Measurements from ENCODE around the gene NUDT13. TPM values are rescaled to one million over a fixed set of nuclear protein-coding genes. Genes with fewer than 3 reads are reported as not detected.

Gene NUDT13
- 1 to 10 TPM; 1.5 TPM for total RNA-seq

GRCh38 chr10:73110345-73110849 lies at the start of gene NUDT13:
NUDT13 (plus strand) TSS chr10:73110455; CDS start chr10:73114366, 3,911 bp downstream.
- H3K4me3 Mint-ChIP-seq, result peak within 1 kb of the TSS; percentile 75
- ChIA-PET POLR2A (interaction anchor here (0.6 to 1.0 kb wide), 2 partner anchors 13 to 45 kb away, joined by 4 to 5 read pairs; partner anchors contain the start of gene P4HA1), CTCF (interaction anchor here (0.9 to 2.2 kb wide), 8 partner anchors 9 to 141 kb away, joined by 3 to 9 read pairs (median 4); partner anchors contain the start of gene P4HA1)
- H3K27ac Mint-ChIP-seq, result peak within 1 kb of the TSS; percentile 90
- peaks cover 10% of the 10 kb centered on the region for H3K9me3 Mint-ChIP-seq
- peaks cover 19% of the 10 kb centered on the region for H3K4me1 Mint-ChIP-seq
- DNase-seq, result peak; percentile 63
- H3K36me3 Mint-ChIP-seq (ENCODE audit: low read depth), result peaks cover 28% of the 10 kb centered on the region
- no peaks in the 10 kb centered on the region for H3K27me3 Mint-ChIP-seq

- ChIA-PET POLR2A (interaction anchor here (0.6 kb wide), 1 partner anchor 449 kb away, joined by 4 read pairs; no protein-coding TSS in a partner anchor), CTCF (interaction anchor here (0.9 to 1.4 kb wide), 3 partner anchors 10 to 696 kb away, joined by 3 to 7 read pairs (median 3); no protein-coding TSS in a partner anchor)
- Mint-ChIP-seq H3K4me3 (no peak overlapping the region), H3K27me3 (no peaks in the 10 kb centered on the region), H3K27ac (peak overlapping the region; percentile 62), H3K36me3 (ENCODE audit: low read depth) (peaks cover 24% of the 10 kb centered on the region), H3K4me1 (peaks cover 14% of the 10 kb centered on the region), H3K9me3 (no peaks in the 10 kb centered on the region)
- peak; percentile 8 for DNase-seq
Observed at GRCh38 chr10:73060738-73061635, 49.3 kb upstream of the NUDT13 start.

- H3K36me3 Mint-ChIP-seq (ENCODE audit: low read depth), result peaks cover 26% of the 10 kb centered on the region
- POLR2A ChIA-PET, result interaction anchor here (0.6 kb wide), 1 partner anchor 450 kb away, joined by 4 read pairs; no protein-coding TSS in a partner anchor
- H3K4me3 Mint-ChIP-seq, result no peak overlapping the region
- no peak overlapping the region for H3K27ac Mint-ChIP-seq
- H3K27me3 Mint-ChIP-seq, result no peaks in the 10 kb centered on the region
- DNase-seq, result no peak
- CTCF ChIA-PET, result interaction anchor here (0.9 to 1.4 kb wide), 3 partner anchors 11 to 697 kb away, joined by 3 to 7 read pairs (median 3); no protein-coding TSS in a partner anchor
- H3K9me3 Mint-ChIP-seq, result no peaks in the 10 kb centered on the region
- peaks cover 14% of the 10 kb centered on the region for H3K4me1 Mint-ChIP-seq
Observed at GRCh38 chr10:73061743-73062142, 48.5 kb upstream of the NUDT13 start.

- POLR2A ChIA-PET, result no interaction called here
- DNase-seq, result no peak
- Mint-ChIP-seq H3K4me3 (no peak overlapping the region), H3K36me3 (ENCODE audit: low read depth) (peaks cover 24% of the 10 kb centered on the region), H3K4me1 (peaks cover 8% of the 10 kb centered on the region), H3K27me3 (no peaks in the 10 kb centered on the region), H3K27ac (no peak overlapping the region), H3K9me3 (no peaks in the 10 kb centered on the region)
- CTCF ChIA-PET, result interaction anchor here (0.5 kb wide), 1 partner anchor 582 kb away, joined by 3 read pairs; no protein-coding TSS in a partner anchor
Observed at GRCh38 chr10:73065441-73065840, 44.8 kb upstream of the NUDT13 start.

DNA sequence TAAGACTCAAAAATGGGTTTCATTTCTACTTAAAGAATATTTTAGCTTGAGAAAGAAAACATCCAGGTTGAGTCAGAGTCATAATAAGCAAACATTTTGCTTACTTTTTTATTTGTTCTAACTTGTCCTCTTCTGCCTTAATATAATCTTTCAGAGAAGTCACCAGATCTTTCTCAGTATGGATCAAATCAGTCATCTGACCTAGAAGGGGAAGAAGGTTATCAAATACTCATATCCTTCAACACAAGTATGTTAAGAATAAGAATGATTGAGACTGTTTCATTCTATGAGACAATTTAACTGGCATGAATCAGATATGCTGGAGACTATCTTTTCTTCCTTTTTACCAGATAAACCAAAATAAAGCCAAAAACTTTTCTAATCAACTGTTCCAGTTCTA lies 36.6 kb upstream of the NUDT13 start:
- no peak for DNase-seq
- no peak overlapping the region for H3K4me3 Mint-ChIP-seq
- H3K27ac Mint-ChIP-seq, result no peak overlapping the region
- peaks cover 13% of the 10 kb centered on the region for H3K4me1 Mint-ChIP-seq
- H3K27me3 Mint-ChIP-seq, result no peaks in the 10 kb centered on the region
- no peaks in the 10 kb centered on the region for H3K9me3 Mint-ChIP-seq
- ChIA-PET POLR2A (no interaction called here), CTCF (interaction anchor here (1.0 to 1.9 kb wide), 2 partner anchors 9 to 36 kb away, joined by 3 to 4 read pairs; partner anchors contain the start of gene NUDT13)
- H3K36me3 Mint-ChIP-seq (ENCODE audit: low read depth), result peaks cover 28% of the 10 kb centered on the region

GRCh38 chr10:73075829-73076228 lies 34.4 kb upstream of the NUDT13 start:
- no peaks in the 10 kb centered on the region for H3K27me3 Mint-ChIP-seq

DNA sequence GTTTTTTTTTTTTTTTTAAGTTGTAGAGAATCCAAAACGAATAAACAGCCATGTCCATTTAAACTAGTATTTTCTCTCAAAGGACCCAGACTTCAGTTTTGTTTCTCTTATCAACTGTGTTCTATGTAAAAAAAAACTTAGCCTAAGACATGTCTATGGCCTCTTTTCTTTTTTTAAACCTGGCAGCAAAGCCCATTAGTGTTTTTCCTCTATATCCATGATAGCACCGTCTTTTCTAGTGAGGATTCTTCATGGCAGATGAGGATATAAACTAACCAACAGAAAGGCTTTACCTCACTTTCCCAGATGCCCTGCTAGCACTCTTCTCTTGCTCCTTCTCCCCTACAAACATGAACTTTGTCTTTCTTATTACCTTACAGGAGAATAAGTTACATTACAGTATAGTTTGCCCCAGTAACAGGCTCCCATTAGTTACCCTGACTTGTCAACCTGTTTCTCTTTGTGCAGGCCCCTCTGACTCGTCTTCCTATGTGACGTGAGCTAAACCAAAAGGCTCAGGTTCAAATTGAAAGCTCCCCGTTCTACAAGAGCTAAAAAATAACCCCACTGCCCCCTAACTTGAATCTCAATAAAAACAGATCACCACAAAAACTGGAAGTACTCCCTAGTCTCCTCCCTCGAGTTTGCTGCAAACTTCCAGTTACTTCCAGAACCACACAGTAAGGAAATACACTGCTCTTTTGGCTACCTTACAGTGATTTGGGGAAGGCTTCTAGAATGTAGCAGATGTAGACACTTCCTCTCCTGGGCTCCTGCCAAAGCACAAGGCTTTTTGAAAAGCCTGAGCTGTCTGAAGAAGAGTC lies 33.7 kb upstream of the NUDT13 start:
- Mint-ChIP-seq H3K4me3 (no peak overlapping the region), H3K27me3 (no peaks in the 10 kb centered on the region), H3K9me3 (no peaks in the 10 kb centered on the region), H3K4me1 (peaks cover 17% of the 10 kb centered on the region), H3K27ac (peak overlapping the region; percentile 82), H3K36me3 (ENCODE audit: low read depth) (peaks cover 23% of the 10 kb centered on the region)
- POLR2A ChIA-PET, result interaction anchor here (0.6 to 1.4 kb wide), 2 partner anchors 20 to 56 kb away, joined by 3 to 5 read pairs; partner anchors contain the start of gene P4HA1
- no peak for DNase-seq
- CTCF ChIA-PET, result interaction anchor here (0.6 to 1.5 kb wide), 4 partner anchors 15 to 66 kb away, joined by 3 to 5 read pairs (median 4); no protein-coding TSS in a partner anchor

More at GRCh38 chr10:73075829-73076228, 34.4 kb upstream of the NUDT13 start:
- Mint-ChIP-seq H3K4me1 (peaks cover 17% of the 10 kb centered on the region), H3K9me3 (no peaks in the 10 kb centered on the region), H3K27ac (peak overlapping the region; percentile 19), H3K36me3 (ENCODE audit: low read depth) (peaks cover 29% of the 10 kb centered on the region), H3K4me3 (no peak overlapping the region)
- CTCF ChIA-PET, result interaction anchor here (0.6 to 1.5 kb wide), 3 partner anchors 14 to 28 kb away, joined by 3 to 4 read pairs (median 3); no protein-coding TSS in a partner anchor
- no peak for DNase-seq
- POLR2A ChIA-PET, result no interaction called here

DNA sequence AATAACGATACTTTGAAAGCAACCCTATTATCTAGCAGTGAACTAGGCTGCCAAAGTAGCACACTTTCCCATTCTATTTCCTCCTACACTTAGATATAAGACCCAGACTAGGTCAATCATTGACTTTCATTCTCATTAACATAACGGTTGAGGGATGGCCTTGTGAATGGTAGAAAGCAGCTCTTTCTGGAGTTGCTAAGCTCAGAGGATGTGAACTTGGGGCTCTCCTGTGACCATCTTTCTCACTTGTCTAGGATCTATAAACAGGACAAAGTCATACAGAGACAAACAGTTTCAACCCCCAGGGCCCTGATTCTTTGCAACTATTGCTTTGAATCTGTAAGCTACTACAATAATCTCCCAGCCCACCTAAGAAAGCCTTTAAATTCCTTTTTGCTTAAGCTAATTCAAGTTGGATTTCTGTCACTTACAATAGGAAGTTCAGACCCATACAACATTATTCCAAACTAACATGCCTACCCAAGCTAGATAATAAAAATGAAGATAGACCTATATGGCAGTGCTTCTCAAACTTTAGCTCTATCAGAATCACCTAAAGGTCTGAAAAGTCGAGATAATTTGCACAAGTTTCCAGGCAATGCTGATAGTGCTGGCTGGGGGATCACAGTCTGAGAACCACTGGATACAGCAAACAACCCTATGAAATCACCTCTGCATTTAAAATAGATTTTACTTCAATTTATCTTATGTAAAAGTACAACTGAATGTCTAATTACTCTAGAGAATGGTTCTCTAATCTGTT lies 30.3 kb upstream of the NUDT13 start:
- CTCF ChIA-PET, result no interaction called here
- Mint-ChIP-seq H3K4me1 (peaks cover 17% of the 10 kb centered on the region), H3K27ac (no peak overlapping the region), H3K27me3 (no peaks in the 10 kb centered on the region), H3K36me3 (ENCODE audit: low read depth) (peaks cover 8% of the 10 kb centered on the region), H3K4me3 (no peak overlapping the region), H3K9me3 (no peaks in the 10 kb centered on the region)
- no peak for DNase-seq
- POLR2A ChIA-PET, result no interaction called here

DNA sequence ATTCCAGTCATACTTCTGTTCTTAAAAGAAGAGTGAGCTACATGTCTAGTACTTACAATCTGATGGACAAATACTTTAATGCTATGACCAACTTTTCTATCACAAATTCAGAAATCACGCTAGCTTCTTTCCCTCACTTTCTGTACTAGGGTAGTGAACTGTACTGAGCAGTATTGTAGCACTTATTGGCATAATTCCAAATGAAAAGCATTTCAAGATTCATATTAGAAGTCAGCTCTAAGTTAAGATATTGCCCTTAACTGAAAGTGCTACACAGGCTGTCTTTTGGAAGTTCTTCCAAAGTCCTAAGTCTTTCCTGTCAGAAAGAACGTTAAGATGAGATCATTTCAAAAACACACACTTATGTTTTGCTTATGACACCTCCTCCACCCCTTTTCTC lies 27.0 kb upstream of the NUDT13 start:
- no peak for DNase-seq
- peaks cover 12% of the 10 kb centered on the region for H3K36me3 Mint-ChIP-seq (ENCODE audit: low read depth)
- peaks cover 6% of the 10 kb centered on the region for H3K4me1 Mint-ChIP-seq
- H3K9me3 Mint-ChIP-seq, result no peaks in the 10 kb centered on the region
- H3K4me3 Mint-ChIP-seq, result no peak overlapping the region
- H3K27ac Mint-ChIP-seq, result no peak overlapping the region
- ChIA-PET POLR2A (no interaction called here), CTCF (interaction anchor here (0.6 to 2.5 kb wide), 2 partner anchors 10 to 13 kb away, joined by 3 to 18 read pairs; partner anchors contain the start of gene P4HA1)
- H3K27me3 Mint-ChIP-seq, result no peaks in the 10 kb centered on the region

DNA sequence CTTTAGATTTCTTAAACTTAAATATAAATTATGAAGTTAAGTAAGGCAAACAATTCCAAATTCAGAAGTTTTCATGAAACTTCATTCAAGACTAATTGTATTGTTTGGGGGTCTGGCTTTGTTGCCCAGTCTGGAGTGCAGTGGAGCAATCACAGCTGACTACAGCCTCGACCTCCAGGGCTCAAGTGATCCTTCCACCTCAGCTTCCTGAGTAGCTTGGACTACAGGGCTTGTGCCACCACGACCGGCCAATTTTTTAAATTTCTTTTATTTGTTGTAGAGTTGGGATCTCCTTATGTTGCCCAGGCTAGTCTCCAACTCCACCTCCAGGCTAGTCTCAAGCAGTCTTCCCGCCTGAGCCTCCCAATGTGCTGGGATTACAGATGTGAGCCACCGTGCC lies 26.0 kb upstream of the NUDT13 start:
- POLR2A ChIA-PET, result no interaction called here
- Mint-ChIP-seq H3K27ac (no peak overlapping the region), H3K27me3 (no peaks in the 10 kb centered on the region), H3K36me3 (ENCODE audit: low read depth) (peaks cover 12% of the 10 kb centered on the region), H3K4me1 (peaks cover 6% of the 10 kb centered on the region), H3K4me3 (no peak overlapping the region), H3K9me3 (no peaks in the 10 kb centered on the region)
- CTCF ChIA-PET, result interaction anchor here (0.8 to 2.5 kb wide), 2 partner anchors 12 to 855 kb away, joined by 3 to 18 read pairs; partner anchors contain the start of gene P4HA1
- no peak for DNase-seq

GRCh38 chr10:73086816-73087215 lies 23.4 kb upstream of the NUDT13 start:
- H3K4me3 Mint-ChIP-seq, result no peak overlapping the region
- H3K4me1 Mint-ChIP-seq, result peaks cover 6% of the 10 kb centered on the region
- H3K9me3 Mint-ChIP-seq, result no peaks in the 10 kb centered on the region
- no peak overlapping the region for H3K27ac Mint-ChIP-seq
- CTCF ChIA-PET, result interaction anchor here (0.6 kb wide), 1 partner anchor 713 kb away, joined by 3 read pairs; no protein-coding TSS in a partner anchor
- peaks cover 11% of the 10 kb centered on the region for H3K36me3 Mint-ChIP-seq (ENCODE audit: low read depth)
- POLR2A ChIA-PET, result no interaction called here
- no peaks in the 10 kb centered on the region for H3K27me3 Mint-ChIP-seq
- DNase-seq, result no peak

All from activated CD4-positive, alpha-beta T cell treated with anti-CD3 and anti-CD28 coated beads, Interleukin-2, amount 10 ng/mL, durations not matched to agents 7 days and 5 days (primary cell).